Esophagus (tissue), 2 donors: ENCODE data around the gene SMOC1. TPM values are rescaled to one million over a fixed set of nuclear protein-coding genes. Genes with fewer than 3 reads are reported as not detected.

Experiments used
- H3K27ac ChIP-seq, 2 donors: one replicate each; pipeline ENCODE4 v1.5.1; 2013; ENCODE audit warnings: low read depth in 2 of 2, mild to moderate bottlenecking in 2 of 2, inconsistent platforms in 1 of 2, low read length in 1 of 2, moderate library complexity in 1 of 2
- H3K27me3 ChIP-seq, 2 donors: one replicate each; pipeline ENCODE4 v1.6.1; 2013; ENCODE audit warnings: low read length in 2 of 2, control low read depth in 1 of 2, mild to moderate bottlenecking in 1 of 2; ENCODE audit not compliant: insufficient read depth in 2 of 2, control insufficient read depth in 1 of 2
- H3K36me3 ChIP-seq, 2 donors: one replicate each; pipeline ENCODE4 v1.6.1; 2013; ENCODE audit warnings: low read length in 1 of 2; ENCODE audit not compliant: control insufficient read depth in 2 of 2, insufficient read depth in 2 of 2
- H3K4me1 ChIP-seq, 2 donors: one replicate each; pipeline ENCODE4 v1.6.1; 2013; ENCODE audit warnings: low read length in 1 of 2; ENCODE audit not compliant: control insufficient read depth in 2 of 2, insufficient read depth in 2 of 2
- H3K4me3 ChIP-seq, 2 donors: one replicate each; pipeline ENCODE4 v1.5.1; 2013; ENCODE audit warnings: low read length in 2 of 2, mild to moderate bottlenecking in 2 of 2, low read depth in 1 of 2, moderate library complexity in 1 of 2
- H3K9me3 ChIP-seq, 2 donors: one replicate each; pipeline ENCODE4 v1.6.1; 2013; ENCODE audit warnings: mild to moderate bottlenecking in 2 of 2, low read depth in 1 of 2, low read length in 1 of 2, moderate library complexity in 1 of 2; ENCODE audit not compliant: control insufficient read depth in 2 of 2, insufficient read depth in 1 of 2
- WGBS, 2 donors: extraction: QIAGEN DNeasy Blood & Tissue Kit; methylation state at CpG; one replicate each; pipeline ENCODE4 v1.1.7; 2013; 5-methylcytosine and 5-hydroxymethylcytosine counted together
- polyA plus RNA-seq, 2 donors: library from polyadenylated mRNA; stranded (reverse); fragments of 200-250 nt; gene quantifications; one replicate each; pipeline ENCODE4 v1.2.3, GENCODE V29; 2013
- donor health status: healthy with polysubstance abuse.
- donor health status: Bipolar disorder and iron deficiency.

SMOC1 gene
- under 1 TPM; 0.04 to 0.16 TPM for polyA plus RNA-seq

GRCh38 chr14:69879175-69880043 is at the start of gene SMOC1:
SMOC1 (plus strand) TSS chr14:69879416; CDS start chr14:69879679, 263 bp downstream.
- H3K4me1 ChIP-seq = no peaks in the 10 kb centered on the region
- no peaks in the 10 kb centered on the region for H3K9me3 ChIP-seq
- peaks cover 4 to 10% of the 10 kb centered on the region in 2 donors for H3K27me3 ChIP-seq
- no peak within 1 kb of the TSS for H3K27ac ChIP-seq
- 3 to 6% methylated on average over 41 to 67 of the region's 67 CpGs for WGBS, 2 donors
- no peak within 1 kb of the TSS for H3K4me3 ChIP-seq
- no peaks in the 10 kb centered on the region for H3K36me3 ChIP-seq

GRCh38 chr14:69838881-69839416 is 40.3 kb upstream of the SMOC1 start:
- Histone ChIP-seq H3K4me1 (no peaks in the 10 kb centered on the region), H3K36me3 (no peaks in the 10 kb centered on the region), H3K9me3 (no peaks in the 10 kb centered on the region), H3K27ac (no peak overlapping the region), H3K27me3 (peaks cover 0 to 4% of the 10 kb centered on the region in 2 donors), H3K4me3 (no peak overlapping the region)
- WGBS, 2 donors = 74 to 80% methylated on average over 3 of the region's 3 CpGs

- 90 to 93% methylated on average over 3 of the region's 3 CpGs for WGBS, 2 donors
- Histone ChIP-seq H3K9me3 (no peaks in the 10 kb centered on the region), H3K4me1 (no peaks in the 10 kb centered on the region), H3K27me3 (peaks cover 0 to 4% of the 10 kb centered on the region in 2 donors), H3K36me3 (no peaks in the 10 kb centered on the region), H3K4me3 (no peak overlapping the region), H3K27ac (no peak overlapping the region)
Observed at GRCh38 chr14:69839661-69840060, 39.6 kb upstream of the SMOC1 start.

- Histone ChIP-seq H3K36me3 (no peaks in the 10 kb centered on the region), H3K9me3 (no peaks in the 10 kb centered on the region), H3K27ac (no peak overlapping the region), H3K4me3 (no peak overlapping the region), H3K27me3 (peaks cover 0 to 4% of the 10 kb centered on the region in 2 donors), H3K4me1 (no peaks in the 10 kb centered on the region)
- WGBS, 2 donors = 36 to 52% methylated on average over 5 of the region's 5 CpGs
Observed at GRCh38 chr14:69841656-69842055, 37.6 kb upstream of the SMOC1 start.

GRCh38 chr14:69842686-69843420 is 36.4 kb upstream of the SMOC1 start:
- H3K36me3 ChIP-seq = no peaks in the 10 kb centered on the region
- no peak overlapping the region for H3K4me3 ChIP-seq
- H3K9me3 ChIP-seq = no peaks in the 10 kb centered on the region
- H3K27me3 ChIP-seq = peaks cover 0 to 4% of the 10 kb centered on the region in 2 donors
- H3K27ac ChIP-seq = no peak overlapping the region
- 57 to 66% methylated on average over 12 of the region's 13 CpGs for WGBS, 2 donors
- H3K4me1 ChIP-seq = no peaks in the 10 kb centered on the region

GRCh38 chr14:69844171-69844570 is 35.0 kb upstream of the SMOC1 start:
- Histone ChIP-seq H3K27ac (no peak overlapping the region), H3K4me3 (no peak overlapping the region), H3K36me3 (no peaks in the 10 kb centered on the region), H3K27me3 (peaks cover 0 to 4% of the 10 kb centered on the region in 2 donors), H3K9me3 (no peaks in the 10 kb centered on the region), H3K4me1 (no peaks in the 10 kb centered on the region)
- 87 to 90% methylated on average over 2 of the region's 2 CpGs for WGBS, 2 donors

GRCh38 chr14:69845050-69845581 is 34.1 kb upstream of the SMOC1 start:
- H3K4me3 ChIP-seq = no peak overlapping the region
- no peaks in the 10 kb centered on the region for H3K4me1 ChIP-seq
- 67 to 79% methylated on average over 2 of the region's 2 CpGs for WGBS, 2 donors
- no peaks in the 10 kb centered on the region for H3K36me3 ChIP-seq
- no peak overlapping the region for H3K27ac ChIP-seq
- H3K9me3 ChIP-seq = no peaks in the 10 kb centered on the region
- peaks cover 0 to 4% of the 10 kb centered on the region in 2 donors for H3K27me3 ChIP-seq

GRCh38 chr14:69845787-69846186 is 33.4 kb upstream of the SMOC1 start:
- Histone ChIP-seq H3K27ac (no peak overlapping the region), H3K27me3 (peaks cover 0 to 4% of the 10 kb centered on the region in 2 donors), H3K4me3 (no peak overlapping the region), H3K9me3 (no peaks in the 10 kb centered on the region), H3K36me3 (no peaks in the 10 kb centered on the region), H3K4me1 (no peaks in the 10 kb centered on the region)
- WGBS, 2 donors = 27 to 29% methylated on average over 5 of the region's 5 CpGs

- no peak overlapping the region for H3K27ac ChIP-seq
- H3K27me3 ChIP-seq = peaks cover 0 to under 1% of the 10 kb centered on the region in 2 donors
- no peaks in the 10 kb centered on the region for H3K9me3 ChIP-seq
- no peaks in the 10 kb centered on the region for H3K4me1 ChIP-seq
- H3K4me3 ChIP-seq = no peak overlapping the region
- WGBS, 2 donors = 79 to 88% methylated on average over 2 of the region's 2 CpGs
- no peaks in the 10 kb centered on the region for H3K36me3 ChIP-seq
Observed at GRCh38 chr14:69848156-69848555, 31.1 kb upstream of the SMOC1 start.
